ENCODE measurements around the gene MILR1.

DNA sequence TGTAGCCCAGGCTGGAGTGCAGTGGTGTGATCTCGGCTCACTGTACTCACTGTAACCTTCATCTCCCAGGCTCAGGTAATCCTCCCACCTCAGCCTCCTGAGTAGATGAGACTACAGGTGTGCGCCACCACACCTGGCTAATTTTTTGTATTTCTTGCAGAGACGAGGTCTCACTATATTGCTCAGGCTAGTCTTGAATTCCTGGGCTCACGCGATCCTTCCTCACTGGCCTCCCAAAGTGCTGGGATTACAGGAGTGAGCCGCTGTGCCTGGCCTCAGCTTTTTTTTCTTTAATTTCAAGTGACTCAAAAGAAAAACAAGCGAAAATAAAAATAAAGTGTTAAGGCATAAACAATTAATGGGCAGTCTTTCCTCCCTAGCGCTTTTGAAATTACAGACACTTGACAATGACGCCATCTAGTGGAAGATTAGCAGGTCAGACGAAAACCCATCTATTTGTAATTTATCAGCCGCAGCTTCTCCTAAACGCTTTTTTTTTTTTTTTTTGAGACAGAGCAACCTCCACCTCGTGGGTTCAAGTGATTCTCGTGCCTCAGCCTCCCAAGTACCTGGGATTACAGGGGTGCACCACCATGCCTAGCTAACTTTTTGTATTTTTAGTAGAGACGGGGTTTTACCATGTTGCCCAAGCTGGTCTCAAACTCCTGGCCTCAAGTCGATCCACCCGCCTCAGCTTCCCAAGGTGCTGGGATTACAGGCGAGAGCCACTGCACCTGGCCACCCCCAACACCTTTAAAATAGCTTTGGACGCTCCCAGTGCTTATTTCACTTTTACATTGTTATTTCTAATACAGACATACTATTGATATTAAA lies 30.2 kb upstream of the MILR1 start:
- TF ChIP-seq, protein P1, sequence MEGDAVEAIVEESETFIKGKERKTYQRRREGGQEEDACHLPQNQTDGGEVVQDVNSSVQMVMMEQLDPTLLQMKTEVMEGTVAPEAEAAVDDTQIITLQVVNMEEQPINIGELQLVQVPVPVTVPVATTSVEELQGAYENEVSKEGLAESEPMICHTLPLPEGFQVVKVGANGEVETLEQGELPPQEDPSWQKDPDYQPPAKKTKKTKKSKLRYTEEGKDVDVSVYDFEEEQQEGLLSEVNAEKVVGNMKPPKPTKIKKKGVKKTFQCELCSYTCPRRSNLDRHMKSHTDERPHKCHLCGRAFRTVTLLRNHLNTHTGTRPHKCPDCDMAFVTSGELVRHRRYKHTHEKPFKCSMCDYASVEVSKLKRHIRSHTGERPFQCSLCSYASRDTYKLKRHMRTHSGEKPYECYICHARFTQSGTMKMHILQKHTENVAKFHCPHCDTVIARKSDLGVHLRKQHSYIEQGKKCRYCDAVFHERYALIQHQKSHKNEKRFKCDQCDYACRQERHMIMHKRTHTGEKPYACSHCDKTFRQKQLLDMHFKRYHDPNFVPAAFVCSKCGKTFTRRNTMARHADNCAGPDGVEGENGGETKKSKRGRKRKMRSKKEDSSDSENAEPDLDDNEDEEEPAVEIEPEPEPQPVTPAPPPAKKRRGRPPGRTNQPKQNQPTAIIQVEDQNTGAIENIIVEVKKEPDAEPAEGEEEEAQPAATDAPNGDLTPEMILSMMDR (IDR thresholded peaks at IDR 0.05) = peak; percentile 85
- TF ChIP-seq ZFX (IDR thresholded peaks at IDR 0.05; ENCODE audit: borderline replicate concordance) = no peak
